NCI-H345 treated with DMSO at 0.1 percent for 48 hours (cell line): ENCODE data around the gene CYSRT1.

Source experiments
- DNase-seq: peaks from one replicate; lab custom pipeline; 2025; ENCODE audit not compliant: unreplicated experiment; lab: John Stamatoyannopoulos, UW

The CYSRT1 gene

DNA sequence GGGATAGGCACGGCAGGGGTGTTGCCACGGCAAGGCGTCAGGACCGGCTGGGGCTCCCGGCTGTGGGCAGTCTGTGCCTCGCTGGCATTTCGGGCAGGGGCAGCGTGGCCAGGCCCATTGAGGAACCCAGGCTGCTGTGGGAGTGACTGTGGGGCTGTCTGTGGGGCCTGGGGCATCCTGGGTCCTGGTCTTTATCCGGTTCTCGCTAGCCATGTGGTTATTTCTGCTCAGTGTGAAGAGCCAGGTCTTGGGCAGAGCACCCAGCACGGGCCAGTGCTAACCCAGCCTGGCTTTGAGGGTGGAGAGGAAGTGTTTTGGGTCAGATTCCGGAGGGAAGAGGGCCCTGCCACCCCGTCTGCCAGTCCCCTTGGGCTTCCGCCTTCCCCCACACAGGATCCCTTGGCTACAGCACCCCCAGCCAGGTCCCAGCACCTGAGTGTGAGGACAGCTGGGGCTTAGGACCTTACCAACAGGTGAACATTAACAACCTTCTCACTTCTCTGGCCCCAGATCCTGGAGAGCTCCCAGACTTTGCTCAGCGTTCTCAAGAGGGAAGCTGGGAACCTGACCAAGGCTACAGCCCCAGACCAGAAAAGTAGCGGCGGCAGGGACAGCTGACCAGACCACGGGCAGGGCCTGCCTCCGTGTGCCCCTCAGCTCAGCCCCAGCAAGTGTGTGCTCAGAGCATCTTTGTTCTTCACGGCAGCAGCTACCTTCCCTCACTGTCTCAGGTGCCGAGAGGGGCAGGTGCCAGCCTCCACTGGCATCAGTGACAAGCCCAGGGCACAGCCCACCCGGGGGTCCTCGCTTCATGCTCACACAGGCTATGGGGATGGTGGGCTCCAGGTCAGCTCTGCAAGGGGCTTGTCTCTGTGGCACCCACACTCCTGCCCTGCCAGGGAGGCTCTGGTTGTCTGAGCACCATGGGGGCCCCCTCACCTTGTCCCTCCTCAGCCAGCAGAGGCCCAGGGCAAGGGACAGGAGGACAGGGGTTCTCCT, 35.4 kb upstream of the CYSRT1 start:
- no peak for DNase-seq

DNA sequence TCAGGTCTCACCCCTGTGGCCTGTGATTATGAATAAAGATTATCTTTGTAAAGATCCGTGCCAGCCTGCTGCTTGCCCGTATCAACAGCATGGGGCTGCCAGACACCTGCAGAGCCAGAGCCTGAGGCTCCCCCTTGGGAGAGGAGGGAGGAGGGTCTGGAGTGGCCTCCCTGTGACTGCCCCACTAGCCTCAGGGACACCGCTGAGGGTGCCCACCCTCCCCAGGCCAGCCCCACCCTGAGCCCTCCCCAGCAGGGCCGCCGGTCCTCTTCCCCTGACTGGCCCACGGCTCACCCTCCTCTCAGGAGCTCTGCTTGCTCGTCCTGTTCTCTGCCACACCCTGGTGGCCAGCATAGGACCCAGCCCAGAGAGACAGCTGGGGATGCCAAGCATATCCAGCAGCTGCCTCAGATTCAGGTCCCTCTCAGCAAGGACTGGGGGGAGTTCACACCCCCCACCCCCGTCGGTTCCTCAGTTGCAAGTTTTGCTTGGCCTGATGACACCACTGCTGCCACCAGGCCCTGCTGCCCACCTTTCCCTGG, 34.6 kb upstream of the CYSRT1 start:
- DNase-seq, result no peak

GRCh38 chr9:137191245-137191644, 33.7 kb upstream of the CYSRT1 start:
- DNase-seq, result no peak

DNA sequence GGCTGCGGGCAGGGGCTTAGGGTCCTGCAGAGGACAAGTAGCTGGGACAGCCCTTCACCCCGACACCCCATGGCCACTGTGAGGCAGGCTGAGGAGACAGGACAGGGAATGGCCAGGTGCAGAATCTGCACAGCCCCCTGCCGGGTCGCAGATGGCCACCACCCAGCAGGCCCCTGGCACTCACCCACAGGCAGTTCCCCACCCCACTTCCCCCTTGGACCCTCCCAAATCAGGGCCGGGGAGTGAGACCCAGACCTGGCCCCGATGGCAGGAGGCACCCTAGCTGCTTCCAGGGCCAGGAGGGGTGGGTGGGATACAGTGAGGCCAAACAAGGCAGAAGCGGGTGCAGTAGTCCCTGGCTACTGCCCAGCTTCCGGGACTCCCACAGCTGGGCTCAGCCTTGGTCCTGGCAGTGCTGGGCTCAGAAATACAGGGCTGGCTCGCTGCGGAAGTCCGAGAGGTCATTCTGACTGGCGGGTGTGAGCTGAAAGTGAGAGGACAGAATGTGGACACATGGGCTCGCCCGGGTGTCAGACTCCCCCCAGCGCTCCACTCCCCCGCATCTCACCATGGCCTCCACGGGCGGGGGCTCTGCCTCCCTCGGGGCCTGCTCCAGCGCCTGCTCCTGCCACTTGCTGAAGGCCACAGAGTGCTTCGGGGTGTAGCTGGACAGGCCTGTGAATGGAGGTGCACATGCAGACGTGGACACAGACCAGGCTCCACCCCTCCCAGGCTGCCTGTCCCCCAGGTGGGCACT, 33.1 kb upstream of the CYSRT1 start:
- no peak for DNase-seq

DNA sequence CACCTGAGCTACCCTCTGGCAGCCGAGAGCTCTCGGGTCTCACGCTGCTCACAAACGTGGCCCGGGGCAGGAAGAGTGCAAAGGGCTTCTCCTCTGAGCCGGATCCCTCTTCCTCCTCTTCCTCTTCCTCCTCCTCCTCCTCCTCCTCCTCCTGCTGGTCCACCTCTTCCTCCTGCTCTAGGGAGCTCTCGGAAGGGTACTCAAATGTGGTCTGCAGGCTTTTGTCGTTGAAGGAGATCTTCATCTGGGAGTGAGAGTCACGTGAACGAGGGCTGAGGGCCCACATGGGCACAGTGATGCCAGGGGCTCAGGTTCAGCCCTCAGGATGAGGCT, 32.6 kb upstream of the CYSRT1 start:
- DNase-seq, result no peak

DNA sequence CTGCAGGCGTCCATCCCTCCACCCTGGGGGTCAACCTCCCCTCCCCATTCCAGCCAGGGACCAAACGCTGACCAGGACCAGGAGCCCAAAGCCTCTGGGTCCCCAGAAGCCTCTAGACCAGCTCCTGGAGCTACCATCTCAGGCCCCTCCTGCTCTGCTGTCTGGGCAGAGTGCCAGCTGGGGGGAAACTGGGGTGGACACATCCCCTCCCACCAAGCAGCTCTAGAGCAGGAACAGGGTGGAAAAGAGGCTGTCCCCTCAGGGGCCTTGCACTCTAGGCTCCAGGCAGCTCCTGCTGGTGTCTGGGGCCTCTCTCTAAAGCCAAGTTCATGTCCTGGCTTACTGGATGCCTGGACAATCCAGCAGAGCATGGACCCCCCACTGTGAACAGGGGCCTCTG, 32.1 kb upstream of the CYSRT1 start:
- no peak for DNase-seq

DNA sequence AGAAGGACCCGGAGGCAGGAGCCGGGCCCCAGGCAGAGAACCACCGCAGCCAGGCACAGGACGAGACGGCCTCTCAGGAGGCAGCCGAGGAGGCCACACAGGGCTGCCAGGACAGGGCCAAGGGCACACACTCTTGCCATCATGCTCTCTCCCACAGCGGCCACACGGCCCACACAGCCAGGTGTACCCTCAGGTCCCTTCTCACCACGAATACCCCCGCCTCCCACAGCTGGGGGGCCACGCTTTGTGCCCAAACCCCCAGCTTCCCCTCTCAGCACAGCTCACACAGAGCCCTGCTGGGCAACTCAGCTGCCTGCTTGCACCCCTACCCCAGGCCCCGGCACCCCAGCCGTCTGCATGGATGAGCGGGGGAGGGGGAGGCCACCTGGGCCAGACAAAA, 31.2 kb upstream of the CYSRT1 start:
- DNase-seq, result no peak

- no peak for DNase-seq
Observed at GRCh38 chr9:137194388-137194787, 30.6 kb upstream of the CYSRT1 start.

DNA sequence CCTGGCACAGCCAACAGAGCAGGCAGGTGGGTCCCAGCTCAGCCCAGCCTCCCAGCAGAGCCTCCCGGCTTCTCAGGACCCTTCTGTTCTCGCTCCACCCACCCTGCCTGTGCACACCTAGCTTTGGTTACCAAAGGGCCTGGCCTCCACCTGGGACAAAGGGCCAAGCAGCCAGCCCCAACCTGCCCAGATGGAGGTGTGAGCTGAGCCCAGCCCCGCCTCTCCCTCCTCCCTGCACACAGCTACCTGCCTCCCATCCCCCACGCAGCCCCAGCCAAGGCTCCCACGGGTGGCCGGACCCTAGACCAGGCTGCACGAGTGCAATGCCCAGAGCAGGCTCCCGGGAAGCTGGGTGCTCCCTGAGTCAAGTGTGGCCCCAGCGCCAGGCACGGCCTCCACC, 30.1 kb upstream of the CYSRT1 start:
- peak; percentile 39 for DNase-seq

DNA sequence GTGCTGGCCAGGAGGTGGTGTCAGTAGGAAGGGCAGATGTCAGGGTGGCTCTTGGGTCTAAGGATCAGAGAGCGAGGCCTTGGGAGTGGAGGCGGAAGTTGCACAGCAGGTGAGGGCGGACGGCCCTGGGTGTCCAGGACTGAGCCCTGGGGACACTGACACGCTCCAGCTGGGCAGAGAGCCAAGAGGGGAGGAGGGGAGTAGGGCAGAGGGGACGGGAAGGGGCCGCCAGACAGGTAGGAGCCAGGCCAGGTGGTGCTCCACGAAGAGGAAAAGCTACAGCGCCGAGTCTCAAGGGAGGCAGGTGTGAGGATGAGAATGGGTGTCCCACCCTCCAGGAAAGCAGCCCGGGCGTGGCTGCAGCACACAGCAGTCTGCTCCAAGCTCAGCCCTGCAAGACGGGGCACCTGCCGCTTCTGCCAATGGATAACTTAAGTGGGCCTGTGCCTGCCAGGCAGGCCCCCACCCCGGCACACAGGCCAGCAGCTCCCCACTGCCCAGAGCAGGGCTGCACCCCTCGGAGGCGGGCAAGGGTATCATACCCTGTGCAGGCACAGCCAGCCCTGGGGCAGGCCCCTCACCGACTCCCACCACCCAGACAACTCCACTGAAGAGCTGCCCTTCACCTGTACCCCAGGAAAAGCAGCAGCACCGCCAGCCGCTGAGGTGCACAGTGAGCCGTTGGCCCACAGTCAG, 29.3 kb upstream of the CYSRT1 start:
- DNase-seq, result peak; percentile 95

DNA sequence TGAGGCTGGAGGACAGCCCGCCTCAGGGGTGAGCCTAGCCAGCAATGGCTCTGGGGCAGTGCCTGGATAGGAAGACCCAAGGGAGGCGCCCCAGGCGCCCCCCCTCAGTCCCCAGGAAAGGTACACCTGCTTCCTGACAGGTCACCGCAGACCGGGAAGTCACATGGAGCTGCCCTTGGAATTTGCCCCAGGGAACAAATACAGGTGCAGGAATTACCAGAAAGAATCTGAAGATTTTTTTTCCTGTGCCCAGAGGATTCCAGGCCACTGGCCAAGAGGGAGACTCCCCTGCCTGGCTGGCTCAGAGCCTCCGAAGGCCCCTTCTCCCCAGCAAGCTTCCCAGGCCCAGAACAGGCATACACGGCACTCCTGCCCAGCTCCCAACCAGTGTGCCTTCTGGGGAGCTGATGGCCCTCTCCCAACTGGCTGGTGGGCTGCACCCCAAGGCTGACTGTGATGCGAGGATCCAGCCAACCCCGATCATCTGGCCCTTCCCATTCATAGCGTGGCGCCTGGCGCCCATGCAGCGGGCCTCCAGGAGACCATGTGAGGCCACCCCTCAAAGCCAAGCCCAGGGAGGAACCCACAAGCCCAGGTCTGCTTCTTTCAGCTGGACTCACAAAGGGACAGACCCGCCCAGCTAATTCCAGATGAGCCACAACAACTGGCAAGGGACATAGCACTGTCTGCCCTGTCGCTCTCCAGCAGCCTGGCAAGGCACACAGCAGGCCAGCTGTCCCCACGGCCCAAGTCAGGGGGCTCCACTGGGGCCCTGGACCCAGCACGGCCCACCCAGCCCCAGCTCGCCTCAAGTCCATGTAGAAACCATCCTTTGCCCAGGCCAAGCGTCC, 26.7 kb upstream of the CYSRT1 start:
- no peak for DNase-seq

DNA sequence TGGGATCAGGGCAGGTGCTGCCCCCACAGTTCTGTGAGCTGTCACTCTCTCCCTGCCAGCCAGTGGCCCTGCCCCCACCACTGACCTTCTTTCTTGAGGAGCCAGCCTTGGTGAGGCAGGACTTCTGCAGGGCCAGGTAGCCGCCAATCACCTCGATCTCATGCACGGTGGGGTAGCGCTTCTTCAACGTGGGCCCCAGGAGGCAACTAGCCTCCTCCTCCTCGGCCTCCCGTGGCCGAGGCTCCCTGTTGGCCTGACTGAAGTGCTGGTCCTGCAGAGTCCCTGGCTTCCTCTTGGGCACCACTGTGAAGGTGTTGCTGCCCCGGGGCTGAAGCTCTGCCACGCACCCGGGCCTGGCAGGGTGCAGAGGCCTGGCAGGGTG, 26.1 kb upstream of the CYSRT1 start:
- DNase-seq, result no peak

DNA sequence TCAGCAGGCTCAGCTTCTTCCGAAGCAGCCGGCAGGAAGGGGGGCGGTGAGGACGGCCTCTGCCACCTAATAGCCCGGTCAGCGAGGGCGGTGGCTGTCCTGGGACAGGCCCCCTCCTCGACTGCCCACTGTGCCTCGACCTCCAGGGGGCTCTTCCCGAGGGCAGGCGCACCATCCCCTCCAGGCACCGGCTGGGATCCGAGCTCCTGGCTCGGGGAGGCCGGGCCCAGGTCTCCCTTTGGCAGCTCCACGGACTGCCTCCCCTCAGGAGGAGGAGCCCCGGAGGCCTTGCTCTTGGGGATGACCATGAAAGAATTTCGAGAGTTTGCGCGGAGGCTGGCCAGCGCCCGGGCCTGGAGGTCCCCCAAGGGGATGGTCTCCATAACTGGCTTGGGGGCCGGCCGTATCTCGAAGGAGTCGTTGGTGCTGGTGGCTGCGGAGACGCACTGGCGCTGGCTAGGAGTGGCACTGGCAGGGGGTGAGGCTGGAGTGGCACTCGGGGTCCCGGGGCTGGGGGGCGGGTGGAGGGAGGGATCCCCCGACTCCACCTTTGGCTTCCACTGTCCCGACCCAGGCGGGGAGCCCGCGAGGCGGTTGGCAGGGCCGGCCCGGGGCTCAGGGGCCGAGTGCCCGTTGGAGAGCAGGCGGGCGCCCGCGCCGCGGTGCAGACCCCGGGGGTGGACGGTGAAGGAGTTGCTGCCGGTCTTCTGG, 25.4 kb upstream of the CYSRT1 start:
- no peak for DNase-seq

DNA sequence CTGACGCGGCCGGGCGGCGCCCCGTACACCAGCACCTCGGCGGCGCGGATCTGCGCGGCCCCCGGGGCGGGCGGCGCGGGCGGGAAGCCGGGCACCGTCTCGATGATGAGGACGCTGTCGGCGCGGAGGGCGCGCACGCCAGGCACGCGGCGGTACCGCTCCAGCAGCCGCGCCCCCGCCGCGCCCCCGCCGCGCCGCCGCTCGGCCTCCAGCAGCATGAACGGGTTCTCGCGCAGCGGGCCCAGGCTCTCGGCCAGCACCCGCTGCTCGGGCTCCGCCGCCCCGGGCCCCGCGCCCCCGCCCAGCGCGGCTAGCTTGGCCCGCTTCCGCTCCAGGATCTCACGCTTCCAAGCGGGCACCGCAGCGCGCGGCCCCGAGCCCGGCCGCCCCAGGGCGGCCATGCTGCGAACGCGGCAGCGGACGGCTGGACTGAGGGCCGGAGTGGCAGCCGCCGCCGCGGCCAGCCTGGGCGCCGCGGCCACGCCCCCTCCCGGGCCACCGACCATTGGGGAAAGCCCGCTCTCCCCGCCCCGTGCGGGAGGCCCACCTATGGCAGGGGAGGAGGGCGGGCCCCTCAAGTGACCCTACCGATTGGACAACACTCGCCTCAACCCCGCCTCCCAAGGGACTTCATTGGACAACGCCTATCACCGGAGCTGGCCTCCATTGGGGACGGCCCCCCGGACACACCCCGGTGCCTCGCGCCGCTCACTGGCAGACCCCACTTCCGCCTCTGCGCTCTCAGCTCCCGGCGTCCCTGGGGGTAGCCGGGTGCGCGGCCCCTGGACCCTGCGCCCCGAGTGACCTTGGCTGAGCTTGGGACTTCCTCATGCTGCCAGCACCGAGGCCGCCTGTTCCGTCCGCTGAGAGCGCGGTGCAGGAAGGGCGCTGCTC, 24.4 kb upstream of the CYSRT1 start, which contains the start of gene TPRN:
TSS of gene TPRN (minus strand) at position 431 of the 894 bp plus-strand sequence. CDS start at position 401, 30 bp downstream.
- DNase-seq, result peak; percentile 98

DNA sequence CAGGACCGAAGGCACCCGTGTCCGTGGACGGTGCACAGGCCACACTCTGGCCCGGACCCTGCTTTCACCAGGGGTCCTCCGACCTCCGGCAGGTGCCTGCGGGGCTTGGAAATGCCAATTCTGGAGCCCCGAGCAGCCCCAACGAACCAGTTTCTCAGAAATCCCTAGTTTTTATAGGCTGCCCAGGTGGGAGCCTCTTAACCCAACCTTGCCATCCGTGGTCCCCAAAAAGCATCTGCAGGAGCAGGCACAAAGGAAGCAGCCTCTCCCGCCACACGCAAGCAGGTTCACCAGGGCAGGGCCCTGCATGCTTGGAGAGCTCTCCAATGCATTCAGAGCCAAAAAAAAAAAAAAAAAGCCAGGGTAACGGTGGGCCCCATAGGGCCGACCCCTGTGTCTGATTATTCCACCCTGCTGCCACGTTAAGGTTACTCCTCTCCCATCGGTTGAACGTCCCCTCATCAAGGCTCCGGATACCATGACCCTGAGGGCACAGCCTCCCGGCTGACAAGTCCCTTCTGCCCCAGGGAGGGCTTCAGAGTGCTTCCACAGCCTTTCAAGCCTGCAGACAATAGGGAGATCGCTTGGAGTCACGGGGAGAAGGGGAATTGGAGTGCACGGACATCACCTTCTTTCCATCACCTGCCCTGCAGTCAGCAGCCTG, 23.6 kb upstream of the CYSRT1 start:
- no peak for DNase-seq

- DNase-seq, result no peak
Observed at GRCh38 chr9:137202966-137203365, 22.0 kb upstream of the CYSRT1 start.

- no peak for DNase-seq
Observed at GRCh38 chr9:137204731-137205125, 20.2 kb upstream of the CYSRT1 start.
